Measurements from ENCODE around the gene CCDC116.
A peak's percentile ranks its signal among the peaks of the same experiment; 100 is the strongest.
"Not testable (repeated sequence)": the region's sequence is repeated elsewhere in the genome, so short reads cannot be mapped to it uniquely, and the experiment has no call there.

Gene CCDC116

GRCh38 chr22:21632237-21632895, at the start of gene CCDC116:
CCDC116 (plus strand) TSS chr22:21632760; CDS start chr22:21633182, 422 bp downstream.
- Mint-ChIP-seq H3K4me3 (no peak within 1 kb of the TSS), H3K9me3 (no peaks in the 10 kb centered on the region), H3K27ac (no peak within 1 kb of the TSS), H3K4me1 (peaks cover 20% of the 10 kb centered on the region), H3K36me3 (peaks cover 7% of the 10 kb centered on the region), H3K27me3 (no peaks in the 10 kb centered on the region)
- ATAC-seq (ENCODE audit: low read depth) = peak; percentile 17
- DNase-seq (ENCODE audit: low spot score in 2 of 2) = peak in 1 of 2 donors; percentile 28

GRCh38 chr22:21582801-21583740, 49.5 kb upstream of the CCDC116 start:
- no peaks in the 10 kb centered on the region for H3K27me3 Mint-ChIP-seq
- peaks cover 33% of the 10 kb centered on the region for H3K4me1 Mint-ChIP-seq
- peaks cover 6% of the 10 kb centered on the region for H3K36me3 Mint-ChIP-seq
- DNase-seq (ENCODE audit: low spot score in 2 of 2) (no peak), ATAC-seq (ENCODE audit: low read depth) (no peak)
- no peak overlapping the region for H3K4me3 Mint-ChIP-seq
- no peaks in the 10 kb centered on the region for H3K9me3 Mint-ChIP-seq
- H3K27ac Mint-ChIP-seq = peak overlapping the region; percentile 71

GRCh38 chr22:21585389-21585788, 47.2 kb upstream of the CCDC116 start:
- H3K27me3 Mint-ChIP-seq = no peaks in the 10 kb centered on the region
- peak overlapping the region; percentile 1 for H3K27ac Mint-ChIP-seq
- no peaks in the 10 kb centered on the region for H3K9me3 Mint-ChIP-seq
- H3K36me3 Mint-ChIP-seq = peaks cover 4% of the 10 kb centered on the region
- no peak overlapping the region for H3K4me3 Mint-ChIP-seq
- ATAC-seq (ENCODE audit: low read depth) (no peak), DNase-seq (ENCODE audit: low spot score in 2 of 2) (no peak)
- H3K4me1 Mint-ChIP-seq = peaks cover 28% of the 10 kb centered on the region

GRCh38 chr22:21587803-21588611, 44.6 kb upstream of the CCDC116 start:
- H3K4me1 Mint-ChIP-seq = peaks cover 41% of the 10 kb centered on the region

GRCh38 chr22:21589396-21589795, 43.2 kb upstream of the CCDC116 start:
- Mint-ChIP-seq H3K4me1 (peaks cover 50% of the 10 kb centered on the region), H3K9me3 (no peaks in the 10 kb centered on the region), H3K27me3 (no peaks in the 10 kb centered on the region), H3K27ac (no peak overlapping the region), H3K36me3 (peaks cover 19% of the 10 kb centered on the region), H3K4me3 (no peak overlapping the region)
- DNase-seq (ENCODE audit: low spot score in 2 of 2) (no peak), ATAC-seq (ENCODE audit: low read depth) (no peak)

More at GRCh38 chr22:21587803-21588611, 44.6 kb upstream of the CCDC116 start:
- Mint-ChIP-seq H3K36me3 (peaks cover 6% of the 10 kb centered on the region), H3K4me3 (peak overlapping the region; percentile 60), H3K9me3 (no peaks in the 10 kb centered on the region), H3K27ac (peak overlapping the region; percentile 81), H3K27me3 (no peaks in the 10 kb centered on the region)
- DNase-seq (ENCODE audit: low spot score in 2 of 2) (peak; percentile 30 to 43), ATAC-seq (ENCODE audit: low read depth) (peak; percentile 85)

GRCh38 chr22:21590809-21591641, 41.5 kb upstream of the CCDC116 start:
- peak; percentile 66 for ATAC-seq (ENCODE audit: low read depth)
- Mint-ChIP-seq H3K4me3 (peak overlapping the region; percentile 49), H3K27ac (peak overlapping the region; percentile 71), H3K36me3 (peaks cover 28% of the 10 kb centered on the region), H3K27me3 (no peaks in the 10 kb centered on the region), H3K9me3 (no peaks in the 10 kb centered on the region), H3K4me1 (peaks cover 45% of the 10 kb centered on the region)
- peak in 1 of 2 donors; percentile 44 for DNase-seq (ENCODE audit: low spot score in 2 of 2)

- DNase-seq (ENCODE audit: low spot score in 2 of 2) (no peak), ATAC-seq (ENCODE audit: low read depth) (no peak)
- Mint-ChIP-seq H3K4me1 (peaks cover 45% of the 10 kb centered on the region), H3K27me3 (no peaks in the 10 kb centered on the region), H3K9me3 (no peaks in the 10 kb centered on the region), H3K4me3 (no peak overlapping the region), H3K27ac (peak overlapping the region; percentile 71), H3K36me3 (peaks cover 30% of the 10 kb centered on the region)
These were observed 40.9 kb upstream of the CCDC116 start for GRCh38 chr22:21591695-21592094.

- no peak overlapping the region for H3K4me3 Mint-ChIP-seq
- H3K27ac Mint-ChIP-seq = no peak overlapping the region
- H3K9me3 Mint-ChIP-seq = no peaks in the 10 kb centered on the region
- H3K36me3 Mint-ChIP-seq = peaks cover 32% of the 10 kb centered on the region
- ATAC-seq (ENCODE audit: low read depth) = no peak
- peaks cover 43% of the 10 kb centered on the region for H3K4me1 Mint-ChIP-seq
- no peaks in the 10 kb centered on the region for H3K27me3 Mint-ChIP-seq
- DNase-seq (ENCODE audit: low spot score in 2 of 2) = no peak
These were observed 40.1 kb upstream of the CCDC116 start for GRCh38 chr22:21592422-21592821.

GRCh38 chr22:21593406-21594232, 38.9 kb upstream of the CCDC116 start:
- Mint-ChIP-seq H3K36me3 (peaks cover 35% of the 10 kb centered on the region), H3K4me3 (no peak overlapping the region), H3K27me3 (no peaks in the 10 kb centered on the region), H3K9me3 (no peaks in the 10 kb centered on the region), H3K4me1 (peaks cover 38% of the 10 kb centered on the region), H3K27ac (peak overlapping the region; percentile 54)
- DNase-seq (ENCODE audit: low spot score in 2 of 2) = no peak
- no peak for ATAC-seq (ENCODE audit: low read depth)

- H3K36me3 Mint-ChIP-seq = peaks cover 41% of the 10 kb centered on the region
These were observed 37.6 kb upstream of the CCDC116 start for GRCh38 chr22:21594865-21595452.

GRCh38 chr22:21596356-21597135, 36.0 kb upstream of the CCDC116 start:
- not testable (repeated sequence) for H3K9me3 Mint-ChIP-seq; ATAC-seq (ENCODE audit: low read depth); DNase-seq (ENCODE audit: low spot score in 2 of 2); H3K4me3 Mint-ChIP-seq; H3K27ac Mint-ChIP-seq; H3K27me3 Mint-ChIP-seq
- H3K4me1 Mint-ChIP-seq = peaks cover 22% of the 10 kb centered on the region
- H3K36me3 Mint-ChIP-seq = peaks cover 40% of the 10 kb centered on the region

More at GRCh38 chr22:21594865-21595452, 37.6 kb upstream of the CCDC116 start:
- Mint-ChIP-seq H3K27ac (no peak overlapping the region), H3K27me3 (no peaks in the 10 kb centered on the region), H3K9me3 (no peaks in the 10 kb centered on the region), H3K4me3 (no peak overlapping the region), H3K4me1 (peaks cover 35% of the 10 kb centered on the region)
- ATAC-seq (ENCODE audit: low read depth) = no peak
- no peak for DNase-seq (ENCODE audit: low spot score in 2 of 2)
